Choroid plexus epithelial cell (primary cell): ENCODE data around the gene ERV3-1.
"Not testable (repeated sequence)": the region's sequence is repeated elsewhere in the genome, so short reads cannot be mapped to it uniquely, and the experiment has no call there.

Experiments used
- DNase-seq: peaks from one replicate; pipeline ENCODE4 v3.0.0-alpha.2; 2010; ENCODE audit warnings: low read depth
- H3K4me3 ChIP-seq: 2 replicates; pipeline ENCODE4 v1.5.1; 2011; ENCODE audit warnings: low read depth, mild to moderate bottlenecking, control low read depth, low read length, moderate library complexity
- CTCF ChIP-seq: conservative IDR thresholded peaks from 2 replicates; pipeline ENCODE4 v1.5.1; 2011; ENCODE audit warnings: low read depth, mild to moderate bottlenecking, control low read depth, inconsistent platforms, low read length, moderate library complexity

The ERV3-1 gene

GRCh38 chr7:65009394-65009793 lies 2.9 kb upstream of the ERV3-1 start:
- DNase-seq, H3K4me3 ChIP-seq: not testable (repeated sequence)

- H3K4me3 ChIP-seq, DNase-seq: not testable (repeated sequence)
These were observed 549 bp upstream of the ERV3-1 start for GRCh38 chr7:65007036-65007435.

- no peak for TF ChIP-seq CTCF
- DNase-seq = no peak
- peak overlapping the region; percentile 32 for H3K4me3 ChIP-seq
These were observed 1.9 kb downstream of the ERV3-1 start for GRCh38 chr7:65004575-65004974.

GRCh38 chr7:65002972-65003585 lies 3.4 kb downstream of the ERV3-1 start:
- no peak for TF ChIP-seq CTCF
- H3K4me3 ChIP-seq = no peak overlapping the region
- DNase-seq = no peak

GRCh38 chr7:65001291-65001814 lies 5.1 kb downstream of the ERV3-1 start:
- no peak overlapping the region for H3K4me3 ChIP-seq

GRCh38 chr7:64999165-65000004 lies 7.1 kb downstream of the ERV3-1 start:
- TF ChIP-seq CTCF = no peak
- peak; percentile 97 for DNase-seq
- no peak overlapping the region for H3K4me3 ChIP-seq

More at GRCh38 chr7:65001291-65001814, 5.1 kb downstream of the ERV3-1 start:
- no peak for DNase-seq
- no peak for TF ChIP-seq CTCF

- H3K4me3 ChIP-seq = no peak overlapping the region
- DNase-seq = no peak
- no peak for TF ChIP-seq CTCF
These were observed 7.7 kb downstream of the ERV3-1 start for GRCh38 chr7:64998865-64999164.

- H3K4me3 ChIP-seq = no peak overlapping the region
- peak; percentile 87 for DNase-seq
- no peak for TF ChIP-seq CTCF
These were observed 8.5 kb downstream of the ERV3-1 start for GRCh38 chr7:64997927-64998391.
